Measurements from ENCODE around the gene KIAA1549. TPM values are rescaled to one million over a fixed set of nuclear protein-coding genes. Genes with fewer than 3 reads are reported as not detected.

KIAA1549 gene
- total and polyA plus RNA-seq, 2 of the 4 experiments (the other 2 are of a cell fraction) = 1.3 to 3.3 TPM

DNA sequence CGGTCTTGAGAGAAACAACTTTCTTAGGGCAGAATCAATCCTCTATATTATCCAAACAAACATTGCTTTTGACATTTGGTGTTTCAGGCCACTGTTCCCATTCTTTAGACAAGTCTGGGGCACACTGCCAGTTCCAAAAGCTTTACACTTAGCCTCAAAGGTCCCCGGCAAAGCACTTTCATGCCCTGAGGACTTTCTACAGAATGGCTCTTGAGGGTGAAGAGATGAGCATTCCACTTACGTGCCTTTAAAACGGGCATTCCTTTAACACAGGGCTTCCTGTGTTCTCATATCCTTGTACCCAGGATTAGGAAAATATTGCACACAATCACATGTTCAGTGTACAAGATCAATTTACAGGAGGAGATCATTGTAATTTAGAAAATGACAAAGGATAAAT is 196.5 kb downstream of the KIAA1549 start:
- Histone ChIP-seq H3K4ac (ENCODE audit: low read depth, low read length) (no peak overlapping the region), H3K18ac (ENCODE audit: low read depth, low read length) (no peak overlapping the region), H3K9me1 (ENCODE audit: insufficient read depth, low read length) (no peaks in the 10 kb centered on the region), H2BK20ac (ENCODE audit: low read depth, low read length) (no peak overlapping the region), H3K79me1 (ENCODE audit: low read depth in 1 of 2, low read length in 2 of 2) (no peaks in the 10 kb centered on the region), H4K8ac (ENCODE audit: low read depth in 2 of 2, low read length in 2 of 2) (no peak overlapping the region), H3K56ac (ENCODE audit: extremely low read depth, insufficient read depth, low read length) (no peak overlapping the region), H3K27ac (ENCODE audit: insufficient read depth, low read length) (no peak overlapping the region), H2AK5ac (ENCODE audit: low read depth, low read length) (no peak overlapping the region), H2AFZ (replicated peaks; ENCODE audit: low read length, poor library complexity) (no peak overlapping the region), H3K23ac (ENCODE audit: low read depth, low read length) (no peak overlapping the region), H3K9ac (ENCODE audit: low read depth, low read length) (no peak overlapping the region), H4K5ac (ENCODE audit: low read depth, low read length) (no peak overlapping the region), H3K27me3 (ENCODE audit: control insufficient read depth, insufficient read depth, low read length) (no peaks in the 10 kb centered on the region), H3K9me3 (ENCODE audit: control insufficient read depth, insufficient read depth, low read length) (no peaks in the 10 kb centered on the region), H3K4me2 (ENCODE audit: low read depth, low read length) (no peak overlapping the region), H3K36me3 (ENCODE audit: control insufficient read depth, insufficient read depth, low read length) (no peaks in the 10 kb centered on the region), H4K20me1 (ENCODE audit: insufficient read depth, low read length) (no peaks in the 10 kb centered on the region), H2AK9ac (replicated peaks; ENCODE audit: low read depth, low read length, poor library complexity) (no peak overlapping the region), H2BK15ac (ENCODE audit: low read depth, low read length) (no peak overlapping the region), H3K4me3 (ENCODE audit: insufficient read depth, low read depth, low read length) (no peak overlapping the region), H3K14ac (replicated peaks; ENCODE audit: low read depth, low read length) (no peak overlapping the region), H2BK120ac (ENCODE audit: low read depth, low read length) (no peak overlapping the region), H4K91ac (ENCODE audit: insufficient read depth, low read depth, low read length) (no peak overlapping the region), H2BK5ac (ENCODE audit: low read depth, low read length, poor library complexity, severe bottlenecking) (no peak overlapping the region), H3K4me1 (ENCODE audit: control insufficient read depth, insufficient read depth, low read length) (no peaks in the 10 kb centered on the region)
- ATAC-seq (ENCODE audit: low read depth) (no peak), DNase-seq (no peak)
- ChIA-PET POLR2A (ENCODE audit: unreplicated experiment) (interaction anchor here (0.7 kb wide), 1 partner anchor 305 kb away, joined by 5 read pairs; no protein-coding TSS in a partner anchor), CTCF (interaction anchor here (0.6 kb wide), 1 partner anchor 9 kb away, joined by 4 read pairs; no protein-coding TSS in a partner anchor)
- TF ChIP-seq POLR2A (IDR thresholded peaks at IDR 0.05; ENCODE audit: low read depth, low read length) = no peak
- TF ChIP-seq MAZ (IDR thresholded peaks at IDR 0.05; ENCODE audit: borderline replicate concordance, low read depth, low read length) = no peak
- TF ChIP-seq CHD1 (IDR thresholded peaks at IDR 0.05; ENCODE audit: low read depth, low read length) = no peak
- no peak for TF ChIP-seq SMC3 (IDR thresholded peaks at IDR 0.05; ENCODE audit: low read depth, low read length)
- no peak for TF ChIP-seq RFX5 (IDR thresholded peaks at IDR 0.05; ENCODE audit: low read depth, low read length)
- no peak for TF ChIP-seq NFE2L2 (IDR thresholded peaks at IDR 0.05; ENCODE audit: low read depth, low read length)
- TF ChIP-seq RAD21 (IDR thresholded peaks at IDR 0.05; ENCODE audit: low read length) = no peak
- WGBS, 2 experiments (ENCODE audit: extremely low coverage in 2 of 2, insufficient read length in 1 of 2) = no CpG with 5 or more reads among the region's 4 CpGs
- dilution Hi-C loops (cut with HindIII; ENCODE audit: low sequenced_read_pairs, unreplicated experiment) = no loop called here
- in situ Hi-C loops (cut with MboI; ENCODE audit: low sequenced_read_pairs) = no loop called here
- no TSS peak for BruUV-seq (replicated peaks)
- intact Hi-C loops (cut with micrococcal nuclease) = no loop called here

Small RNA genes within 50 kb of the gene (microRNA-seq; reads per million reads assigned to microRNA genes)
- not detected for gene RNU6-1272P (ENCODE audit: insufficient read depth, insufficient read length)

Small RNA genes within 50 kb of the gene (small RNA-seq; reads per million reads assigned to genes)
- gene RNU6-1272P = 0 reads per million in 5 experiments

Other genes with a start within 250 kb of the KIAA1549 start
- gene TMEM213, start 183.4 kb downstream of the KIAA1549 start, total RNA-seq (2012; rRNA removed) = not detected in 2 replicates
- not detected in 2 replicates for gene TMEM213, start 183.4 kb downstream of the KIAA1549 start, polyA plus RNA-seq (2012; rRNA removed)
- under 0.01 and 0.18 TPM in 2 replicates for gene ATP6V0A4, start 183.2 kb downstream of the KIAA1549 start, total RNA-seq (2012; rRNA removed)
- 0.05 TPM in 1 of 2 replicates, not detected in the other for gene ATP6V0A4, start 183.2 kb downstream of the KIAA1549 start, polyA plus RNA-seq (2012; rRNA removed)
- gene ZC3HAV1L, start 54.7 kb upstream of the KIAA1549 start, total RNA-seq (2012; rRNA removed) = 4.5 and 4.7 TPM in 2 replicates
- gene ZC3HAV1L, start 54.7 kb upstream of the KIAA1549 start, polyA plus RNA-seq (2012; rRNA removed) = 7.4 and 9.4 TPM in 2 replicates
- 20.6 and 22.4 TPM in 2 replicates for gene ZC3HAV1, start 128.3 kb upstream of the KIAA1549 start, total RNA-seq (2012; rRNA removed)
- gene ZC3HAV1, start 128.3 kb upstream of the KIAA1549 start, polyA plus RNA-seq (2012; rRNA removed) = 9.6 and 9.9 TPM in 2 replicates
- gene UBN2, start 249.8 kb upstream of the KIAA1549 start, total RNA-seq (2012; rRNA removed) = 2.3 and 3.6 TPM in 2 replicates
- gene UBN2, start 249.8 kb upstream of the KIAA1549 start, polyA plus RNA-seq (2012; rRNA removed) = 1.2 and 1.6 TPM in 2 replicates